ENCODE results near the gene CELF4. TPM values are rescaled to one million over a fixed set of nuclear protein-coding genes. Genes with fewer than 3 reads are reported as not detected.

The CELF4 gene
- total RNA-seq, 2 experiments from 2014 or later: not detected

DNA sequence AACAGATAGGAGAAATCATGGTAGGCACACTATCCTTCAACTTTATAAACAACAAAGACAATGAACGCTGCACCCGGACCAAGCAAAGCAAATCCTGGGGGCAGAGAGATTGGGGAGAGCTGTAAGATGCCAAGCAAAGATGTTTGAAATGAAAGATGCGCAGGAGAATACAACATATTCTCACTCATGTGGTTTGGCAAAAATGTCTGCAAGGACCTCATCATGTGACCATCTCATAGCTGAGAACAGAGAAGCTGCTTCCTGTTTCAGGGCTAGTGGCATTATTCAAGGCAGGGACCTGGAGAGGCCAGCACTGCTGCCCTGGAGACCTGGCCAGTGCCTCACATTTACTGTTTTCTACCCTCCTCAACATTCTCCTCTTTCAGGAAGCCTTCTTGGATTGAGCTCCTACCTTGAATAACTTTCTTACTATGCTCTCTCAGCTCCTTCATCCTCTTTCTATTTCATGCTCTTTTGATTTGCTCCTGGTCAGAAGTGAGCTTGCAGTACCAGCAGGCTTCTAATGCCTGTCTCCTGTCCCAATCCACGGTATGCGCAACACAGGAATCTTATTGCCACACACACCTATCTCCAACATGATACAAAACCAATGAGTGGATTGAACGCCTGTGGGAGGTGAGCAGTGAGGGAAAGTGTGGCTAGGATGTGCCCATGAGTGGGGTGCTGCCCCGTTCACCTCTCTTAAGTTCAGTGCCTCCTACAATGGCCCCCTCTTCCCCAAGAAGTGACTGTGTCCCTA lies 133.0 kb downstream of the CELF4 start:
- no peak for ATAC-seq (ENCODE audit: low read depth)
- Mint-ChIP-seq H3K4me1 (peaks cover 2% of the 10 kb centered on the region), H3K9me3 (no peaks in the 10 kb centered on the region), H3K27me3 (peaks cover 1% of the 10 kb centered on the region), H3K36me3 (no peaks in the 10 kb centered on the region), H3K4me3 (no peak overlapping the region), H3K27ac (no peak overlapping the region)
- POLR2A ChIA-PET: no interaction called here
- no peak for DNase-seq

DNA sequence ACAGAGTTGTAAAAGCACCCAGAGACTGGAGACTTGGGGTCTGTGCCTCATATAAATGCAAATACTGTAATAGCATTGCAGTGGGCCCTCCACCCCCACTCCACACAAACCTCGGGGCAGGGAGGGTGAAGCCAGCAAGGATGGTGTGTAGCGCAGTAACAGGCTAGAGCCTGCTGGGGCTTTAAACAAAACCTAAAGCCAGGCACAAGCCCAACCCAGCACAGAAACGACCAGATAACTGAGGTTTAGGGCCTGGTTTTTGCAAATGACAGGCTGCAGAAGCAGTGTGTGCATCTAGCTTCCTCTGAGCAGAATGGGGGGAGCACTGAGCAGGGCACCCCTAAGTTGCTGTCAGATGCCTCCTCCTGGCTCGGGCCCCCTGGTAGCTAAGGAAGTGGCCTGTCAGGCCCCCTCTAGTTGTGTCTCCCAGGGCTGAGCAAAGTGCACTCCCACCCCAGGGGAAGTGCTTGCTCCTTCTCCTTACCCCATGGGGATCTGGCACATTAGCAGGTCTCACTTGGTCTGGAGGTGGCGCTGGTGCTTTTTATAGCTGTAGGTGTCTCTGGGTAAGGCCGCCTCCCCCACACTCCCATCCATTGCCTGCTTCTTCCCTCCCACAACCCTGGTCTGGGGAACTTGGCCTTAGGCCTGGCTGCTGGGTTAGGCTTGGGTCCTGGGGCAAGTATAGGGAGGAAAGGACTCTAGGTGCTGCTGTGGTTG lies 135.1 kb downstream of the CELF4 start:
- ATAC-seq (ENCODE audit: low read depth): no peak
- POLR2A ChIA-PET: no interaction called here

DNA sequence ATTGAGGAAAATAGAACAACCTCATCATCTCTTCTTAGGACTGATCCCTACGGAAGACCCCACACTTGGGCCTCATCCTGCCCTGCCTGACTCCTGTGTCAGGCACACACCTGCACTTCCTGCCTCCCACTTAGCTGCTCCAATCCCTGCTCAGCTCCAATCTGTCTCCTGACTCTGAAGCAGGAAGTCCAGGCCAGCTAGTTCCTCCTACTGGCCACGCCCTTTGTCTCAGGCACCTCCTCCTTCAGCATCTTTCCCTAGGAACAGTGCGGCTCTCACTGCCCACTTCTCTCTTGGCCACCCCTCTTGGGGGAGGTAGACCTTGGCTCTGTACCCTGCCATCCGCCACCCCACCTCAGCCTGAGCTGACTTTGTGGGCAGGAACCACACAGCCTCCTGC lies 135.8 kb downstream of the CELF4 start:
- Mint-ChIP-seq H3K27me3 (peaks cover 1% of the 10 kb centered on the region), H3K4me1 (no peaks in the 10 kb centered on the region), H3K36me3 (no peaks in the 10 kb centered on the region), H3K27ac (no peak overlapping the region), H3K4me3 (no peak overlapping the region), H3K9me3 (no peaks in the 10 kb centered on the region)
- DNase-seq (no peak), ATAC-seq (ENCODE audit: low read depth) (no peak)
- POLR2A ChIA-PET: no interaction called here

More for the DNA sequence above, 135.1 kb downstream of the CELF4 start:
- H3K36me3 Mint-ChIP-seq: no peaks in the 10 kb centered on the region
- peaks cover 1% of the 10 kb centered on the region for H3K27me3 Mint-ChIP-seq
- H3K4me3 Mint-ChIP-seq: no peak overlapping the region
- DNase-seq: no peak
- no peaks in the 10 kb centered on the region for H3K4me1 Mint-ChIP-seq
- H3K27ac Mint-ChIP-seq: no peak overlapping the region
- H3K9me3 Mint-ChIP-seq: no peaks in the 10 kb centered on the region

- Mint-ChIP-seq H3K36me3 (no peaks in the 10 kb centered on the region), H3K27me3 (peaks cover 5% of the 10 kb centered on the region), H3K27ac (no peak overlapping the region), H3K9me3 (no peaks in the 10 kb centered on the region), H3K4me1 (no peaks in the 10 kb centered on the region), H3K4me3 (no peak overlapping the region)
- POLR2A ChIA-PET: no interaction called here
- no peak for DNase-seq
- ATAC-seq (ENCODE audit: low read depth): no peak
These were observed 137.2 kb downstream of the CELF4 start for GRCh38 chr18:37428288-37428974.

DNA sequence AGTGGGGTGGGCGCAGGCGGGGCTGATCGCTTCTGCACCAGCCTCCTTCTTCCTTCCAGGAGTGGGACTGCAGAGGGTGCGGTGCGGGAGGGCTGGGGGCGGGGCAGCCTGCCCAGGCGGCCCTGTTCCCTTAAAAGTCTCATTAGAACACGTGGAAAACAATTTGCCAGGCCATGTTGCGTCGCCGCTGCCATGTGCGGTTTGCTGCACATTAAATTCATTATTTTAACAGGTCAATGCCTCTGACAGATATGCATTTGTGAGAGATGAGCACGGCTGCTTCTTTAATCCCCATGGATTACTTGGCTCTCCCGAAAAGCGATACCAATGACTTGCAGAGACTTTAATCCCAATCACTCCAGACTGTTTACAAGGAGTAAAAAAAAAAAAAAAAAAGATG lies 139.0 kb downstream of the CELF4 start:
- no peak for ATAC-seq (ENCODE audit: low read depth)
- no peak for DNase-seq
- Mint-ChIP-seq H3K4me1 (no peaks in the 10 kb centered on the region), H3K27ac (no peak overlapping the region), H3K36me3 (no peaks in the 10 kb centered on the region), H3K4me3 (no peak overlapping the region), H3K27me3 (peaks cover 5% of the 10 kb centered on the region), H3K9me3 (no peaks in the 10 kb centered on the region)
- POLR2A ChIA-PET: no interaction called here

- Mint-ChIP-seq H3K4me1 (no peaks in the 10 kb centered on the region), H3K9me3 (no peaks in the 10 kb centered on the region), H3K27ac (no peak overlapping the region), H3K36me3 (no peaks in the 10 kb centered on the region), H3K4me3 (no peak overlapping the region), H3K27me3 (peaks cover 3% of the 10 kb centered on the region)
- ATAC-seq (ENCODE audit: low read depth) (no peak), DNase-seq (no peak)
- POLR2A ChIA-PET: no interaction called here
These were observed 140.4 kb downstream of the CELF4 start for GRCh38 chr18:37425222-37425621.

GRCh38 chr18:37424507-37424906 lies 141.1 kb downstream of the CELF4 start:
- Mint-ChIP-seq H3K27ac (peak overlapping the region; percentile 28), H3K36me3 (no peaks in the 10 kb centered on the region), H3K9me3 (no peaks in the 10 kb centered on the region), H3K27me3 (peaks cover 3% of the 10 kb centered on the region), H3K4me3 (no peak overlapping the region), H3K4me1 (no peaks in the 10 kb centered on the region)
- no peak for ATAC-seq (ENCODE audit: low read depth)
- DNase-seq: no peak
- POLR2A ChIA-PET: no interaction called here

GRCh38 chr18:37422596-37422995 lies 143.0 kb downstream of the CELF4 start:
- Mint-ChIP-seq H3K9me3 (no peaks in the 10 kb centered on the region), H3K4me3 (no peak overlapping the region), H3K36me3 (no peaks in the 10 kb centered on the region), H3K4me1 (no peaks in the 10 kb centered on the region), H3K27me3 (peaks cover 3% of the 10 kb centered on the region), H3K27ac (no peak overlapping the region)
- no peak for DNase-seq
- POLR2A ChIA-PET: no interaction called here
- ATAC-seq (ENCODE audit: low read depth): no peak

DNA sequence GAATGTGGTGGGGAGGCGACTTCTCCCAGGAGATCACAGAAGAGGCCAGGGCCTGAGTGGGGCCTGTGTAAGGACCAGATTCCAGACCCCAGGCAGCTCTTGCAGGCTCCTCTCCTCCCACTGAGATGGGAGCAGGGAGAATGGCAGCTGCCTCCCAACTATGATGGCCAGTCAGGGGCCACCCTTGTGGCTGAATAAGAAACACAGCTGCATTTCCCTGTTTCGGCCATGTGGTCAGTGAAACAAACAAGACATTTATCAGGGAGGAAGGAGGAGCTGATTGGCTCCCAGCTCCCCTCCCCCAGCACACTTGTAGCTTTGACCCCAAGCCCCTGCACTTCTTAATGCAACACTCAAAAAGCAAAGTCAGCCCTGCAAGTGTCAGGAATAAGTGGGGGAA lies 143.5 kb downstream of the CELF4 start:
- Mint-ChIP-seq H3K27me3 (peaks cover 3% of the 10 kb centered on the region), H3K36me3 (no peaks in the 10 kb centered on the region), H3K27ac (no peak overlapping the region), H3K9me3 (no peaks in the 10 kb centered on the region), H3K4me1 (no peaks in the 10 kb centered on the region), H3K4me3 (no peak overlapping the region)
- POLR2A ChIA-PET: no interaction called here
- DNase-seq (no peak), ATAC-seq (ENCODE audit: low read depth) (no peak)

GRCh38 chr18:37421341-37422077 lies 144.1 kb downstream of the CELF4 start:
- ATAC-seq (ENCODE audit: low read depth) (no peak), DNase-seq (no peak)
- peaks cover 3% of the 10 kb centered on the region for H3K27me3 Mint-ChIP-seq
- no peak overlapping the region for H3K4me3 Mint-ChIP-seq
- POLR2A ChIA-PET: no interaction called here
- no peak overlapping the region for H3K27ac Mint-ChIP-seq
- H3K4me1 Mint-ChIP-seq: no peaks in the 10 kb centered on the region
- no peaks in the 10 kb centered on the region for H3K9me3 Mint-ChIP-seq
- no peaks in the 10 kb centered on the region for H3K36me3 Mint-ChIP-seq

- Mint-ChIP-seq H3K4me3 (no peak overlapping the region), H3K27ac (no peak overlapping the region), H3K9me3 (no peaks in the 10 kb centered on the region), H3K4me1 (no peaks in the 10 kb centered on the region), H3K27me3 (peaks cover 3% of the 10 kb centered on the region), H3K36me3 (no peaks in the 10 kb centered on the region)
- no peak for DNase-seq
- no peak for ATAC-seq (ENCODE audit: low read depth)
- POLR2A ChIA-PET: no interaction called here
These were observed 145.2 kb downstream of the CELF4 start for GRCh38 chr18:37420315-37420880.

- Mint-ChIP-seq H3K27ac (no peak overlapping the region), H3K36me3 (no peaks in the 10 kb centered on the region), H3K9me3 (no peaks in the 10 kb centered on the region), H3K4me1 (no peaks in the 10 kb centered on the region), H3K27me3 (peaks cover 3% of the 10 kb centered on the region), H3K4me3 (no peak overlapping the region)
- no peak for ATAC-seq (ENCODE audit: low read depth)
- POLR2A ChIA-PET: no interaction called here
- DNase-seq: no peak
These were observed 145.7 kb downstream of the CELF4 start for GRCh38 chr18:37419866-37420265.

- Mint-ChIP-seq H3K27ac (no peak overlapping the region), H3K4me3 (no peak overlapping the region), H3K27me3 (peaks cover 3% of the 10 kb centered on the region), H3K9me3 (no peaks in the 10 kb centered on the region), H3K4me1 (no peaks in the 10 kb centered on the region), H3K36me3 (no peaks in the 10 kb centered on the region)
- ATAC-seq (ENCODE audit: low read depth) (no peak), DNase-seq (no peak)
- POLR2A ChIA-PET: no interaction called here
These were observed 146.3 kb downstream of the CELF4 start for GRCh38 chr18:37419315-37419714.
